K562 (cell line): ENCODE results near the gene ZNRF1. TPM values are rescaled to one million over a fixed set of nuclear protein-coding genes. Genes with fewer than 3 reads are reported as not detected.

Experiments
- ARID3B ChIP-seq: fragments of 250-450 bp; sonication (Bioruptor Pico); IDR thresholded peaks from 2 replicates; pipeline ENCODE4 v1.4.0; 2020; ENCODE audit warnings: borderline replicate concordance
- BHLHE40 ChIP-seq: IDR thresholded peaks from 2 replicates; pipeline ENCODE4 v1.6.1; 2011; ENCODE audit warnings: low read length, improper control_type of control experiment
- CLOCK ChIP-seq: fragments of 250-450 bp; sonication (Bioruptor Pico); IDR thresholded peaks from 2 replicates; pipeline ENCODE4 v1.4.0; 2020; ENCODE audit warnings: mild to moderate bottlenecking, moderate library complexity, borderline replicate concordance
- CTCF ChIP-seq, 3 experiments: IDR thresholded peaks in 2 of 3; conservative IDR thresholded peaks in 1 of 3; 2 replicates each; pipeline ENCODE4 v1.5.1; 2011 to 2012; ENCODE audit warnings: low read length in 3 of 3, mild to moderate bottlenecking in 3 of 3, control low read depth in 2 of 3, improper control_type of control experiment in 1 of 3, inconsistent platforms in 1 of 3, low read depth in 1 of 3, mixed read lengths in 1 of 3, moderate library complexity in 1 of 3; ENCODE audit not compliant: insufficient read depth in 2 of 3
- HOMEZ ChIP-seq: fragments of 250-450 bp; sonication (Bioruptor Pico); IDR thresholded peaks from 2 replicates; pipeline ENCODE4 v1.4.0; 2020; ENCODE audit warnings: mild to moderate bottlenecking, moderate library complexity
- KDM5B ChIP-seq: fragments of 200-600 bp; sonication (generic); IDR thresholded peaks from 2 replicates; pipeline ENCODE4 v1.6.1; 2012; ENCODE audit warnings: low read depth, mild to moderate bottlenecking, moderate library complexity, low read length, control low read depth, inconsistent platforms; ENCODE audit not compliant: insufficient replicate concordance
- MXI1 ChIP-seq: IDR thresholded peaks from 2 replicates; pipeline ENCODE4 v1.6.1; 2011; ENCODE audit warnings: low read depth, mild to moderate bottlenecking, improper control_type of control experiment, low read length
- PML ChIP-seq: IDR thresholded peaks from 2 replicates; pipeline ENCODE4 v1.6.1; 2012; ENCODE audit warnings: low read length, inconsistent platforms
- RERE ChIP-seq: sonication (generic); formaldehyde crosslinking; IDR thresholded peaks from 2 replicates; pipeline ENCODE4 v1.8.0; 2023; ENCODE audit warnings: missing genetic modification reagents, mild to moderate bottlenecking, borderline replicate concordance
- TCF3 ChIP-seq: sonication (generic); formaldehyde crosslinking; IDR thresholded peaks from 2 replicates; pipeline ENCODE4 v1.4.0; 2020; ENCODE audit warnings: mild to moderate bottlenecking, missing genetic modification reagents
- ZBTB7A ChIP-seq: IDR thresholded peaks from 2 replicates; pipeline ENCODE4 v1.6.1; 2011; ENCODE audit warnings: low read depth, mild to moderate bottlenecking, low read length, moderate library complexity, borderline replicate concordance; ENCODE audit not compliant: control insufficient read depth
- ZNF124 ChIP-seq: sonication (generic); formaldehyde crosslinking; IDR thresholded peaks from 2 replicates; pipeline ENCODE4 v1.8.1; 2022; ENCODE audit warnings: missing genetic modification reagents
- polyA plus RNA-seq, 8 experiments: library from polyadenylated mRNA; depleted of rRNA in 4 of 8; stranded (reverse) in 5 of 8; unstranded in 3 of 8; fragments of >200 nt; fragmentation: Nextera tagmentation in 2 of 8; fragmentation: Illumina TruSeq in 1 of 8; extraction: Ambion mirVana in 2 of 8; extraction: Trizol in 1 of 8; gene quantifications; 2 replicates each; pipeline versions ENCODE4 v1.2.1 to v1.2.3, GENCODE V29; 2011 to 2014; ENCODE audit warnings: inconsistent platforms in 1 of 8, missing spikeins in 1 of 8
- total RNA-seq, 7 experiments: library from RNA; depleted of rRNA in 6 of 7; stranded (reverse); fragments of >200 nt in 6 of 7; fragmentation: Illumina TruSeq in 2 of 7; extraction: Trizol in 2 of 7; gene quantifications; 2 replicates each; pipeline versions ENCODE4 v1.2.1 to v1.2.3, GENCODE V29; 2011 to 2021; ENCODE audit warnings: low replicate concordance in 1 of 7

The ZNRF1 gene
- total and polyA plus RNA-seq, 9 of the 15 experiments (the other 6 are each of a cell fraction or from before 2014, with no cell fraction given): 9.5 to 37.7 (median 20.0) TPM

GRCh38 chr16:75087375-75087979 lies 88.7 kb downstream of the ZNRF1 start (continued):
- TF ChIP-seq ARID3B (CRISPR knock-in tag) (no peak), CTCF (IDR thresholded peaks at IDR 0.05 in 2 of 3, conservative IDR thresholded peaks at IDR 0.05 in 1 of 3; ENCODE audit: insufficient read depth in 2 of 3, low read depth in 1 of 3, low read length in 3 of 3) (peak; percentile 36 to 57 (median 49); a peak in 4 of 6 replicates), TCF3 (CRISPR knock-in tag) (peak; percentile 77), RERE (CRISPR knock-in tag) (no peak), ZBTB7A (peak; percentile 11; the same call in 1 of the 2 replicates), HOMEZ (CRISPR knock-in tag) (no peak), PML (0 out of 2 replicates have a peak, but pooled peaks have one; percentile 56), MXI1 (0 out of 2 replicates have a peak, but pooled peaks have one; percentile 42), KDM5B (no peak), BHLHE40 (0 out of 2 replicates have a peak, but pooled peaks have one; percentile 8), ZNF124 (CRISPR knock-in tag) (no peak), CLOCK (CRISPR knock-in tag) (no peak)
